ENCODE measurements around the gene DIDO1. TPM values are rescaled to one million over a fixed set of nuclear protein-coding genes. Genes with fewer than 3 reads are reported as not detected.

DIDO1 gene
- total RNA-seq, 4 donors from 2014 or later, result 72.5 to 143 (median 105) TPM

DNA sequence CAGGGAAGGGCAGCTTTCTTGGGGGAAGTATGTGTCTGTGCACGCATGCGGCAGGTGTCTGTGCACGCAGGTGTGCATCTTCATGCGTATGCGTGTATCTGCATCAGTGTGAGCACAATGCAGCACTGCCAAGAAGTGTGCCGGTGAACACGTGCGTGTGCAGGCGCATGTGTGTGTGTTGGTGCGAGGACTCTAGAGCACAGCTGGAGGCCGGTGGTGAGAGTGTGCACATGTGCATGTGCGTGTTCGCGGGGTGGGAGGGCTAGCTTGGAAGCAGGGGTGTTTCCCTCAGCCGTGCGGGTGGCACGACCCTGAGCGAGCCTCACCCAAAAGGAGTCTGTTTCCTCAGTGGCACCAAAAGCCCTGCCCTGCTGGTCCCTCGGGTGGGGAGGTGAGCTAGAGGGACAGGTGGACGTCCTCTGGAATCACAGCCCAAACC lies 33.7 kb upstream of the DIDO1 start:
- Histone ChIP-seq H3K27me3 (no peaks in the 10 kb centered on the region), H3K36me3 (no peaks in the 10 kb centered on the region), H3K4me1 (no peaks in the 10 kb centered on the region), H3K27ac (no peak overlapping the region), H3K9me3 (no peaks in the 10 kb centered on the region), H3K4me3 (no peak overlapping the region)
- no peak for DNase-seq
- TF ChIP-seq POLR2A (IDR thresholded peaks at IDR 0.05), result no peak

GRCh38 chr20:62959101-62959971 lies 33.0 kb upstream of the DIDO1 start:
- Histone ChIP-seq H3K9me3 (no peaks in the 10 kb centered on the region), H3K4me3 (no peak overlapping the region), H3K27ac (no peak overlapping the region), H3K4me1 (peaks cover 0 to 6% (median 5%) of the 10 kb centered on the region in 4 donors), H3K36me3 (no peaks in the 10 kb centered on the region), H3K27me3 (no peaks in the 10 kb centered on the region)
- DNase-seq, result no peak
- no peak for TF ChIP-seq POLR2A (IDR thresholded peaks at IDR 0.05)

GRCh38 chr20:62958388-62959100 lies 32.2 kb upstream of the DIDO1 start:
- H3K4me1 ChIP-seq, result peaks cover 0 to 11% (median 9%) of the 10 kb centered on the region in 4 donors
- no peaks in the 10 kb centered on the region for H3K27me3 ChIP-seq
- H3K27ac ChIP-seq, result no peak overlapping the region
- no peaks in the 10 kb centered on the region for H3K36me3 ChIP-seq
- H3K4me3 ChIP-seq, result no peak overlapping the region
- no peak for DNase-seq
- no peaks in the 10 kb centered on the region for H3K9me3 ChIP-seq
- TF ChIP-seq, protein P1, sequence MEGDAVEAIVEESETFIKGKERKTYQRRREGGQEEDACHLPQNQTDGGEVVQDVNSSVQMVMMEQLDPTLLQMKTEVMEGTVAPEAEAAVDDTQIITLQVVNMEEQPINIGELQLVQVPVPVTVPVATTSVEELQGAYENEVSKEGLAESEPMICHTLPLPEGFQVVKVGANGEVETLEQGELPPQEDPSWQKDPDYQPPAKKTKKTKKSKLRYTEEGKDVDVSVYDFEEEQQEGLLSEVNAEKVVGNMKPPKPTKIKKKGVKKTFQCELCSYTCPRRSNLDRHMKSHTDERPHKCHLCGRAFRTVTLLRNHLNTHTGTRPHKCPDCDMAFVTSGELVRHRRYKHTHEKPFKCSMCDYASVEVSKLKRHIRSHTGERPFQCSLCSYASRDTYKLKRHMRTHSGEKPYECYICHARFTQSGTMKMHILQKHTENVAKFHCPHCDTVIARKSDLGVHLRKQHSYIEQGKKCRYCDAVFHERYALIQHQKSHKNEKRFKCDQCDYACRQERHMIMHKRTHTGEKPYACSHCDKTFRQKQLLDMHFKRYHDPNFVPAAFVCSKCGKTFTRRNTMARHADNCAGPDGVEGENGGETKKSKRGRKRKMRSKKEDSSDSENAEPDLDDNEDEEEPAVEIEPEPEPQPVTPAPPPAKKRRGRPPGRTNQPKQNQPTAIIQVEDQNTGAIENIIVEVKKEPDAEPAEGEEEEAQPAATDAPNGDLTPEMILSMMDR (IDR thresholded peaks at IDR 0.05), result no peak
- no peak for TF ChIP-seq POLR2A (IDR thresholded peaks at IDR 0.05)

- peaks cover 0 to 22% (median 19%) of the 10 kb centered on the region in 4 donors for H3K4me1 ChIP-seq
- H3K27ac ChIP-seq, result no peak overlapping the region
- DNase-seq, result no peak
- no peak for TF ChIP-seq POLR2A (IDR thresholded peaks at IDR 0.05)
- TF ChIP-seq, protein P1 (IDR thresholded peaks at IDR 0.05), result no peak
- no peaks in the 10 kb centered on the region for H3K27me3 ChIP-seq
- no peaks in the 10 kb centered on the region for H3K9me3 ChIP-seq
- no peaks in the 10 kb centered on the region for H3K36me3 ChIP-seq
- no peak overlapping the region for H3K4me3 ChIP-seq
Observed at GRCh38 chr20:62957136-62958117, 31.1 kb upstream of the DIDO1 start.

GRCh38 chr20:62956387-62957135 lies 30.3 kb upstream of the DIDO1 start:
- H3K27ac ChIP-seq, result no peak overlapping the region
- TF ChIP-seq POLR2A (IDR thresholded peaks at IDR 0.05), result no peak
- TF ChIP-seq, protein P1 (IDR thresholded peaks at IDR 0.05), result no peak
- H3K27me3 ChIP-seq, result no peaks in the 10 kb centered on the region
- H3K9me3 ChIP-seq, result no peaks in the 10 kb centered on the region
- no peaks in the 10 kb centered on the region for H3K36me3 ChIP-seq
- H3K4me3 ChIP-seq, result no peak overlapping the region
- DNase-seq, result no peak
- H3K4me1 ChIP-seq, result peaks cover 0 to 31% (median 23%) of the 10 kb centered on the region in 4 donors

All from Peyer's patch (tissue), 4 donors.